Body of pancreas (tissue), 4 donors: ENCODE measurements around the gene ALX4.

Experiments
- POLR2A ChIP-seq, 3 donors: fragments of 450-650 bp; IDR thresholded peaks; one replicate each; pipeline ENCODE4 v1.6.1; 2016; ENCODE audit warnings: antibody characterized with exemption in 3 of 3, mild to moderate bottlenecking in 2 of 3
- TF ChIP-seq, protein P1 (sequence below), 7 experiments: fragments of 450-650 bp in 4 of 7; fragments of 200-600 bp in 3 of 7; sonication (generic) in 3 of 7; IDR thresholded peaks; one replicate each; pipeline ENCODE4 v1.5.1; 2016 to 2019; ENCODE audit warnings: antibody characterized with exemption in 7 of 7

DNA sequence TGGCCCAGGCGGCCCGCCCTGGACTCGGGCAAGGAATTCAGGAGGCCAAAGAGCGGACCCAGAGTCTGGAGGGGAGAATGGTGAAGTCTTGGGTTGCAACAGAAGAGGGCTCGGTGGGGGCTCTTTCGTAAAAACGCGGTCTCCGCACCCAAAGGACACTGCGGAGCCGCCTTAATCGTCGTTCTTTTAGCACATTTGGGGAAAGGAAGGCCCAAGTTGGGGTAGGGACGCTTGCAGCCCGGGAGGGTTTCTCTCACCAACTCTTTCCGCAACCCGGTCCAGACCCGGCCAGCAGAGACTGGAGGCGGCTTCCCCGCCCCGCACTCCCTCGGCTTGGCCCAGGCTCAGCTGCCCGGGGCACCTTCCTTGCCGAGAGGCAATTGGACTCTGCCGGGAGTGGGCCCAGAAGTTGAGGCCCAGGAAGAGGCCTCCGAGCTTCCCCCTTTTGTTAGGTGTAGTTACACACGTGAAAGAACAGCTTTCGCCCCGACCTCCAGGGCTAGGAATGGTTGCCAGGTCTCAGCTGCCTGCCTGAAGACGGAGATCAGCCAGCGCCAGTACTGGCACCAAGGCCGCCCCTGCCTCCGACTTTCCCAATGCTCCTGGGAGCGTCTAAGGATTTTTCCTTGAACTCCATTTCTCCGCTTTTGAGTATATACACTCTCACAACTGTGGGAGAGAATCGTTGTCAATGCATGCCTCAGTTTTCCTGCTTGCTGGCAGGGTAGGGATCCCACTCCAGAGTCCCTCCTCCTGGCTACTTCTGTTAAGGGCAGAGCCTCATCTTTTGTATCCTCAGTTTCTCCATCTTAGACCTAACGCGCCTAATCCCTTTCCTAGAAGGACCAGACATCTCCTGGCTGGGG lies 3.7 kb downstream of the ALX4 start:
- TF ChIP-seq, protein P1, sequence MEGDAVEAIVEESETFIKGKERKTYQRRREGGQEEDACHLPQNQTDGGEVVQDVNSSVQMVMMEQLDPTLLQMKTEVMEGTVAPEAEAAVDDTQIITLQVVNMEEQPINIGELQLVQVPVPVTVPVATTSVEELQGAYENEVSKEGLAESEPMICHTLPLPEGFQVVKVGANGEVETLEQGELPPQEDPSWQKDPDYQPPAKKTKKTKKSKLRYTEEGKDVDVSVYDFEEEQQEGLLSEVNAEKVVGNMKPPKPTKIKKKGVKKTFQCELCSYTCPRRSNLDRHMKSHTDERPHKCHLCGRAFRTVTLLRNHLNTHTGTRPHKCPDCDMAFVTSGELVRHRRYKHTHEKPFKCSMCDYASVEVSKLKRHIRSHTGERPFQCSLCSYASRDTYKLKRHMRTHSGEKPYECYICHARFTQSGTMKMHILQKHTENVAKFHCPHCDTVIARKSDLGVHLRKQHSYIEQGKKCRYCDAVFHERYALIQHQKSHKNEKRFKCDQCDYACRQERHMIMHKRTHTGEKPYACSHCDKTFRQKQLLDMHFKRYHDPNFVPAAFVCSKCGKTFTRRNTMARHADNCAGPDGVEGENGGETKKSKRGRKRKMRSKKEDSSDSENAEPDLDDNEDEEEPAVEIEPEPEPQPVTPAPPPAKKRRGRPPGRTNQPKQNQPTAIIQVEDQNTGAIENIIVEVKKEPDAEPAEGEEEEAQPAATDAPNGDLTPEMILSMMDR (IDR thresholded peaks at IDR 0.05): no peak
- no peak for TF ChIP-seq POLR2A (IDR thresholded peaks at IDR 0.05)
